ENCODE data around the gene NCKAP5.
A peak's percentile ranks its signal among the peaks of the same experiment; 100 is the strongest.

NCKAP5 gene

GRCh38 chr2:133374781-133375180, 193.5 kb downstream of the NCKAP5 start:
- no peak for DNase-seq

- no peak for DNase-seq
These were observed 197.0 kb downstream of the NCKAP5 start for GRCh38 chr2:133371286-133371685.

GRCh38 chr2:133369901-133370658, 198.2 kb downstream of the NCKAP5 start:
- no peak for DNase-seq

- no peak for DNase-seq
These were observed 203.1 kb downstream of the NCKAP5 start for GRCh38 chr2:133365117-133365516.

- no peak for DNase-seq
These were observed 203.6 kb downstream of the NCKAP5 start for GRCh38 chr2:133364636-133365035.

- DNase-seq = no peak
These were observed 204.4 kb downstream of the NCKAP5 start for GRCh38 chr2:133363884-133364283.

GRCh38 chr2:133362061-133362476, 206.2 kb downstream of the NCKAP5 start:
- DNase-seq = no peak

GRCh38 chr2:133360882-133361281, 207.4 kb downstream of the NCKAP5 start:
- DNase-seq = peak in 1 of 5 experiments; percentile 17

- no peak for DNase-seq
These were observed 208.1 kb downstream of the NCKAP5 start for GRCh38 chr2:133360190-133360589.

- no peak for DNase-seq
These were observed 215.5 kb downstream of the NCKAP5 start for GRCh38 chr2:133352719-133353118.

- no peak for DNase-seq
These were observed 221.6 kb downstream of the NCKAP5 start for GRCh38 chr2:133346654-133347053.

- no peak for DNase-seq
These were observed 222.6 kb downstream of the NCKAP5 start for GRCh38 chr2:133345638-133346037.

- no peak for DNase-seq
These were observed 223.4 kb downstream of the NCKAP5 start for GRCh38 chr2:133344849-133345248.

- no peak for DNase-seq
These were observed 225.3 kb downstream of the NCKAP5 start for GRCh38 chr2:133343018-133343352.

- DNase-seq = no peak
These were observed 225.8 kb downstream of the NCKAP5 start for GRCh38 chr2:133342286-133343017.

- no peak for DNase-seq
These were observed 226.7 kb downstream of the NCKAP5 start for GRCh38 chr2:133341575-133341974.

GRCh38 chr2:133338224-133338623, 230.0 kb downstream of the NCKAP5 start:
- no peak for DNase-seq

GRCh38 chr2:133334923-133335322, 233.3 kb downstream of the NCKAP5 start:
- DNase-seq = no peak

- DNase-seq = no peak
These were observed 235.1 kb downstream of the NCKAP5 start for GRCh38 chr2:133333181-133333580.

- DNase-seq = no peak
These were observed 236.8 kb downstream of the NCKAP5 start for GRCh38 chr2:133331436-133331835.

GRCh38 chr2:133326652-133327397, 241.4 kb downstream of the NCKAP5 start:
- DNase-seq = no peak

GRCh38 chr2:133324150-133324561, 244.1 kb downstream of the NCKAP5 start:
- no peak for DNase-seq

- DNase-seq = no peak
These were observed 245.4 kb downstream of the NCKAP5 start for GRCh38 chr2:133322909-133323308.

GRCh38 chr2:133317178-133317577, 251.1 kb downstream of the NCKAP5 start:
- DNase-seq = no peak

Data from T-helper 2 cell (primary cell).